ENCODE results near the gene UNKL.

UNKL gene

GRCh38 chr16:1380195-1380594 lies 34.3 kb downstream of the UNKL start:
- FAIRE-seq (no peak), DNase-seq (ENCODE audit: insufficient read length, low spot score) (no peak)
- no peak for TF ChIP-seq CTCF (IDR thresholded peaks at IDR 0.05; ENCODE audit: insufficient read depth, missing control alignments)

- no peak for TF ChIP-seq CTCF (IDR thresholded peaks at IDR 0.05; ENCODE audit: insufficient read depth, missing control alignments)
- FAIRE-seq, result no peak
- DNase-seq (ENCODE audit: insufficient read length, low spot score), result peak; percentile 74
Measured at GRCh38 chr16:1379304-1380076, 35.0 kb downstream of the UNKL start.

- no peak for FAIRE-seq
- no peak for DNase-seq (ENCODE audit: insufficient read length, low spot score)
- no peak for TF ChIP-seq CTCF (IDR thresholded peaks at IDR 0.05; ENCODE audit: insufficient read depth, missing control alignments)
Measured at GRCh38 chr16:1378804-1379303, 35.6 kb downstream of the UNKL start.

GRCh38 chr16:1378087-1378803 lies 36.3 kb downstream of the UNKL start:
- FAIRE-seq, result no peak
- TF ChIP-seq CTCF (IDR thresholded peaks at IDR 0.05; ENCODE audit: insufficient read depth, missing control alignments), result no peak
- DNase-seq (ENCODE audit: insufficient read length, low spot score), result no peak

GRCh38 chr16:1377406-1378010 lies 37.0 kb downstream of the UNKL start:
- FAIRE-seq (no peak), DNase-seq (ENCODE audit: insufficient read length, low spot score) (no peak)
- no peak for TF ChIP-seq CTCF (IDR thresholded peaks at IDR 0.05; ENCODE audit: insufficient read depth, missing control alignments)

GRCh38 chr16:1375741-1376410 lies 38.6 kb downstream of the UNKL start:
- no peak for TF ChIP-seq CTCF (IDR thresholded peaks at IDR 0.05; ENCODE audit: insufficient read depth, missing control alignments)
- FAIRE-seq, result no peak
- DNase-seq (ENCODE audit: insufficient read length, low spot score), result no peak
